ENCODE data around the gene DNAJB8.

The DNAJB8 gene

DNA sequence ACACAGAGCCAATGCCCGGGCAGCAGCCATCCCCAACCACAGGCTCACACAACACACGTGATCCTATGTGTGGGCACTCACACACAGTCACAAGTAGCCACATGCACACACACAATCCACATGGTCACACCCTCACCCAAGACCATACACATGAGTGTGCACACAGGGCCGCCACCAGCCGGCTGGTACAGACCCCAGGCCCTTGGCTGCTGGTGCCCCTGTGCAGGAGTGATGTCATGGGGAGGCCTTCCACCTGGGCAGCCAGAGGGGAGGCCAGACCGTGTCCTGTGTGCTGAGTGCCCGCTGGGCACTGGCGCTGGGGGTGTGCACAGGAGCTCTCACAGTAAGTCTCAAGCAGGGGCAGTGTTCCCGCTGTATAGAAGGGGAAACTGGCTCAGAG, 36.9 kb downstream of the DNAJB8 start:
- ATAC-seq (no peak), DNase-seq (no peak)
- peaks cover 44% of the 10 kb centered on the region for H3K27me3 Mint-ChIP-seq
- peaks cover 10% of the 10 kb centered on the region for H3K4me1 Mint-ChIP-seq
- no peak overlapping the region for H3K27ac Mint-ChIP-seq
- no peak overlapping the region for H3K4me3 Mint-ChIP-seq
- no peaks in the 10 kb centered on the region for H3K9me3 Mint-ChIP-seq
- no peaks in the 10 kb centered on the region for H3K36me3 Mint-ChIP-seq (ENCODE audit: low read depth)

DNA sequence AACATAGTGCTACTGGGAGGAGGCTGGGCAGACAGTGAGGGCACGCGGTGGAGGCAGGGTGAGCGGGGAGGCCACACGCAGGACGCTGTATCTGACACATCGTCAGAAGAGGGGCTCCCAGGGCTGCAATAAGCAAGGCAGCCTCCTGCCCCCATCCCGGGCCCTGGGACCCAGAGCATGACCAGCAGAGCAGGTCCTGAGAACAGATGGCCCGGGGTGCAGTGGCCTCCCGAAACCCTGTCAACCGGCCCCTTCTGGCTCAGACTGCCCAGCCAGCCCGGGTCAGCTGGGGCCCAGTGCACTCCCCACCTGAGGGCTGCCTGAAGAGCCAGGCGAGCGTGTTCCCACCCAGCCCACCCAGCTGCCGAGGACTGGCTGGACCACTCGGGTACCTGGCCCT, 37.4 kb downstream of the DNAJB8 start:
- Mint-ChIP-seq H3K36me3 (ENCODE audit: low read depth) (no peaks in the 10 kb centered on the region), H3K4me1 (peaks cover 10% of the 10 kb centered on the region), H3K9me3 (no peaks in the 10 kb centered on the region), H3K27ac (no peak overlapping the region), H3K27me3 (peaks cover 44% of the 10 kb centered on the region), H3K4me3 (no peak overlapping the region)
- ATAC-seq = no peak
- DNase-seq = no peak

DNA sequence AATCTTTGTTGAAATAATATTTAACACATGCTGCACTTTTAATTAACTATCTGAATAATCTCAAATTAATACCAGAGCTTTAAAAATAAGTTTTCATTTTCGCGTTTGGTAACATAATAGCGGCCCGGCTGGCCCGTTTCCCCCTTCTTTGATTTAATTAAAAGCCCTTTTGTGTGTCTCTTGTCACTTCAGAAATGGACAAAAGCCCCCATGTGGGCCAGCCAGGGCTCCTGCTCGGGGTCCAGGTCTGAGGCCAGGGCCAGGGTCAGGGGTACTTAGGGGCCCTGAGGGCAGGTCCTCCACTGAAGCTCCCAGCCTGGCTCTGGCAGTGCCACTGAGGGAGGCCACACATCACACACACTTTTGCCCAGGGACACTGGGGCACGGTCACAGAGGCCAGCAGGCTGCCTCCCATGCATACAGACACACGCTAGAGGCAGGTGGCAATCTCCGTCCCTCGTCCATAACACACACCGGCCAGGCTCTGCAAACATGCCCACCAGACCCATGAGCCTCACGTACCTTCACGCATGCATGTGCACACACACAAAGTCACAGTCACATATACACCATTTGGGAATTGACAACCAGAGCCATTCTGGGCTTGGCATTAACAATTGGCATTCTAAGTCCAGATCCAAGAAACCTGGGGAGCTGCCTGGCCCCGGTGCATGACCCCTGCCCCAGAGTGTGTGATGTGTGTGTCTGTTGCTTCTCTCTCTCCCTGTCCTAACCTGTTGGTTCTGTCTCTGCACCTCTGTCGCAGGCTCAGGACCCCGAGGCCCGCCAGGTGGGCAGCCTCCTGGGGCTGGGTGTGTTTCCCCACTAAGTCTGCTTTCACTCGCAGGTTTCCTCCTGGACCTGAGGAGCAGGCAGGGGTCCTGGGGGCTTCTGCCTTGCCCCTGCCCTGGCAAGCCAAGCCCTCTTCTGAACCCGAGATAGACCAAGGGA, 38.5 kb downstream of the DNAJB8 start:
- Mint-ChIP-seq H3K9me3 (no peaks in the 10 kb centered on the region), H3K27ac (no peak overlapping the region), H3K36me3 (ENCODE audit: low read depth) (no peaks in the 10 kb centered on the region), H3K4me1 (peaks cover 10% of the 10 kb centered on the region), H3K4me3 (no peak overlapping the region), H3K27me3 (peaks cover 35% of the 10 kb centered on the region)
- no peak for DNase-seq
- ATAC-seq = no peak

DNA sequence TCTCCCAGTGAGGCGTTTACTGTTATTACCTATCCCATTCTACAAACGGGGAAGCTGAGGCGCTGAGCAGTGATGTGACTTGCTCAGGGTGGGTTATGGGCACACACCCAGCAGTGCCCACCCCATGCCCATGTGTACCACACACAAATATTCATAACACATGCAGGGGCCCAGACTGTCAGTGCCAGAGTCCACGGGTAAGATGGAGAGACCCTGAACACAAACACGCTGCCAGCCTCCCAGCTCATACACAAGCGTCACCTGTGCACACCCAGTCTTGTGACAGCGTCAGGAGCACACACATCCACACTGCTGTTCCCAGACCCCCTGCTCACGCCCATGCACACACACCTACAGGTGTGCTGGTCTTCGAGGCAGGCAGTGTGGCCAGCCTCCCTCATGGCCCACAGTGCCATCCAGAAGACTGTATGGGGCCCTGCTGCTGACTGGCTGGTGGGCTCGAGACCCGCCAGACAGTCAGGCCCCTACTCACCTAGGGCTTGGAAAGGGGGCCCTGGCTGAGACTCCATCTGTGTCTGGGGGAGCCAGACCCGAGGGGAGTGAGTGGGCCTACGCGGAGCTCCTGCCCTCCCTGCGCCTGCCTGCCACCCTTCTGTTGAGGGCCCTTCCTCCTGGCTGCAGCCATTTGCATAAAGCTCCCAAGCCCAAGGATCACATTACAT, 39.4 kb downstream of the DNAJB8 start:
- H3K27ac Mint-ChIP-seq = no peak overlapping the region
- no peak for DNase-seq
- H3K36me3 Mint-ChIP-seq (ENCODE audit: low read depth) = no peaks in the 10 kb centered on the region
- no peaks in the 10 kb centered on the region for H3K9me3 Mint-ChIP-seq
- H3K4me3 Mint-ChIP-seq = no peak overlapping the region
- no peak for ATAC-seq
- peaks cover 32% of the 10 kb centered on the region for H3K27me3 Mint-ChIP-seq
- peaks cover 8% of the 10 kb centered on the region for H3K4me1 Mint-ChIP-seq

DNA sequence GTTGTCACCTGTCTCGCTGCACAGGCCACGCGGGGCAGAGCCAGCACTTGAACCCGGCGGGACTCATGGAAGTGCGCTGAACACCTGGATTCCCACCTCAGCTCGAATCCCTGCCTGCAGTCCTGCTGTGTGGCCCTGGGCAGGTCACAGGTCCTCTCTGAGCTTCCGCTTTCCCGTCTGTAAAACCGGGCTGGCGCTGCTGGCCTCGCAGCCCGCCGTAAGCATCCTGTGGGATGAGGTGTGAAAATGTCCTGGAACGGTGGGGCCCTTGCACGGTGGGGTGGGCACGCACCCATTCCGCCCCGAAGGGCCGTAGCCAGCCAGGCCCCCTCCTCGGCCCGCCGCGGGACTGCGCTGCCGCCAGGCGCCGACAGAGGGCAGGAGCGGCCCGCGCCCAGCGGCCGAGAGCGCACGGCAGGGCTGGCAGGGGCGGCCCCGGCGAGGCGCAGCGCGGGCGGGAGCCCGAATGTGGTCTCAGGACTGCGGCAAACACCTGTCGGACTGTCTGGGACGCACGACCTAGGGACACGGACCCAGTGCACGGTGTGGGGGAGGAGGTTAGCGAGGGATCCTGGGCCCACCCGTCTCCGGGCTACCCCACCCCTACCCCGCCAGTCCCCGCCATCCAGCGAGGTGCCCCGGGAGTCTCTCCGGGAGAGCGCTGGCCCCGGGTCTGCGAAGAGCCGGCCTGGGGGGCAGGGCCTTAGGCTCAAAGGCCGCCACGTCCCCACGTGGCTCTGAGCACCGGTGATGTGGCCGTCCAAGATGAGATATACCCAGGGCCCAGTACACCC, 40.4 kb downstream of the DNAJB8 start:
- ATAC-seq (peak; percentile 78), DNase-seq (peak; percentile 72)
- Mint-ChIP-seq H3K27me3 (peaks cover 22% of the 10 kb centered on the region), H3K27ac (no peak overlapping the region), H3K4me3 (no peak overlapping the region), H3K9me3 (no peaks in the 10 kb centered on the region), H3K36me3 (ENCODE audit: low read depth) (no peaks in the 10 kb centered on the region), H3K4me1 (no peaks in the 10 kb centered on the region)

DNA sequence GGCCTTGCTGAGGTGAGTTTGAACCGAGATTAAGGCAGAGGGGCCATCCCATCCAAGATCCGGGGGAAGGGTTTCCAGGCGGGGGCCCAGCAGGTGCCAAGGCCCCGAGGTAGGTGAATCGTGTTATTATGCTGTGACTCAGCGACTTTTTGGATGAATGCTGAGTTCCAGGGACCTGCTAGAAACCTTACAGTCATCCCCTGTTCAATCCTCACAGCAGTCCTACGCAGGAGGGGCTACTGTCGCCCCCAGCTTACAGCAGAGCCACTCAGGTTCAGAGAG, 40.9 kb downstream of the DNAJB8 start:
- no peak for DNase-seq
- H3K4me3 Mint-ChIP-seq = no peak overlapping the region
- no peak overlapping the region for H3K27ac Mint-ChIP-seq
- no peaks in the 10 kb centered on the region for H3K36me3 Mint-ChIP-seq (ENCODE audit: low read depth)
- no peaks in the 10 kb centered on the region for H3K9me3 Mint-ChIP-seq
- H3K4me1 Mint-ChIP-seq = no peaks in the 10 kb centered on the region
- peaks cover 19% of the 10 kb centered on the region for H3K27me3 Mint-ChIP-seq
- ATAC-seq = no peak

DNA sequence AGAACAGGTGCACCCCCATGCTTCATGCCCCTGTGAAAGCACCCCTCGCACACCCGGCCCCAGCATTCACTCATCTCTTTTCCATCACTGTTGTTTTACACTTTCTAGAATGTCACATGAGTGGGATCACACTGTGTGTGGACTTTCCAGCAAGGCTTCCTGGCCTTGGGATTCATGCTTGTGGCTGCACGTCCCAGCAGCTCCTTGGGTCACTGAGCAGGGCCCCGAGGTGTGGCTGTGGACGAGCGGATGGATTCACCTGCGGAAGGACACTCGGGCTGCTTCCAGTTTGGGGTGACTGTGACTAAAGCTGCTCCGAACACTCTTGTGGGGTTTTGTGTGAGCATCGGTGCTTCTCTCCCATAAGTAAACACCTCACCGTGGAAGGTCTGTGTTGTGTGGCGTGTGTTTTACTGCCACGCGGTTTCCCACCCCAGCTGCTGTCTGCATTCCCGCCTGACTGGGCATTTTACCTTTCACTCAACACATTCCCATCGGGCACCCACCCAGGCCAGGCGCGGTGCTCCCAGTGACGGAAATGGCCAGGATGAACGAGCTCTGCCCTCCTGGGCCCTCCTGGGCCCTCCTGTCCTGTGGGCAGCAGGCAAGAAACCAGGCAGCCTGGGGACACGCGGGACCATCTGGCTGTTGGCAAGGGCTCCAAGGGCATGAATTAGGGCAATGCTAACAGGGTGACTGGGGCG, 41.4 kb downstream of the DNAJB8 start:
- no peak for DNase-seq
- Mint-ChIP-seq H3K9me3 (no peaks in the 10 kb centered on the region), H3K36me3 (ENCODE audit: low read depth) (no peaks in the 10 kb centered on the region), H3K4me3 (no peak overlapping the region), H3K4me1 (no peaks in the 10 kb centered on the region), H3K27ac (no peak overlapping the region), H3K27me3 (peaks cover 15% of the 10 kb centered on the region)
- ATAC-seq = no peak

DNA sequence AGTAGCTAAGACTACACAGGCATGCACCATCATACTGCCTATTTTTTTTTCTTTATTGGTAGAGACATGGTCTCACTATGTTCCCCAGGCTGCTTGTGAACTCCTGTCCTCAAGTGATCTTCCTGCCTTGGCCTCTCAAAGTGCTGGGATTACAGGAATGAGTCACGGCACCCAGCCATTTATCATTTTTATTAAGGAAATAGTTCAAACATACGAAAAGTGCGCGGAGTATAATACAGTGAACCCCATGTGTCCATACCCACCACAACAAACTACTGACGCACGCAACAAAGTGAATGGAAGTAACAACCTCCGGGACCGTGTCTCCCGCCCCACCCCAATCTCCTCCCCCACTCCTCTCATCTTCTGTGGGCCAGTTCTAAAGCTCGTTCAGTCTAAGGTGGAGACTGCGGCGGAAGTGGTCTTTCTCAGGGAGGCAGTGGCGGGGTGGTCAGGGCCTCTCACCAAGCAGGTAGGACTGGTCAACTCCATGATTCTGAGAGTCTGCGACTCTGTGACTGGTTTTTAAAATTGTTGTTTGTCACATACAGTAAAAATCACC, 42.1 kb downstream of the DNAJB8 start:
- DNase-seq (no peak), ATAC-seq (no peak)
- Mint-ChIP-seq H3K9me3 (no peaks in the 10 kb centered on the region), H3K4me1 (no peaks in the 10 kb centered on the region), H3K27me3 (peaks cover 11% of the 10 kb centered on the region), H3K27ac (no peak overlapping the region), H3K36me3 (ENCODE audit: low read depth) (no peaks in the 10 kb centered on the region), H3K4me3 (no peak overlapping the region)

DNA sequence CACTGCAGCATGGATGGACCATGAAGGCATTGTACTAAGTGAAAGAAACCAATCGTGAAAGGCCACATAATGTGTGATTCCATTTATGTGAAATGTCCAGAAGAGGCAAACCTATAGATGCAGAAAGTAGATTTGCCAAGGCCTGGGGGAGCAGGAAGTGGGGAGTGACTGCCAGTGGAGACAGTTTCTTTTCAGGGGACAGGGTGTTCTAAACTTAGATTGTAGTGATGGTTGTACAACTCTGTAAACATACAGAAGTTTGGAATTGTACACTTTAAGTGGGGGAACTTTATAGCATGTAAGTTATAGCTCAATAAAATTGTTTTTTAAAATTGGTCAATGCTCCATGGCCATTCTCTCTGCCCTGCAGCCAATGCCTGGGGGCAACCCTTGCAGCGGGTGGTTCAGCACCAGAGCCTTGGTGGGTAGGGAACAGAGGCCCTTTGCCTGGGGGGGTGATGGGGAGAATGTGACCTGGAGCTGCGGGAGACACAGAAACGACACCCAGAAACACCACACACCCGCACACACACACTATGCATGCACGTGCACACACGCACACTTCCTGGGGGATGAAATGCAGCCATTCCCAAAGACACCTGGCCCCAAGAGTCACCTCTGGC, 43.1 kb downstream of the DNAJB8 start:
- no peak overlapping the region for H3K27ac Mint-ChIP-seq
- no peak for ATAC-seq
- no peaks in the 10 kb centered on the region for H3K4me1 Mint-ChIP-seq
- H3K27me3 Mint-ChIP-seq = peaks cover 10% of the 10 kb centered on the region
- DNase-seq = no peak
- H3K36me3 Mint-ChIP-seq (ENCODE audit: low read depth) = no peaks in the 10 kb centered on the region
- no peaks in the 10 kb centered on the region for H3K9me3 Mint-ChIP-seq
- H3K4me3 Mint-ChIP-seq = no peak overlapping the region

DNA sequence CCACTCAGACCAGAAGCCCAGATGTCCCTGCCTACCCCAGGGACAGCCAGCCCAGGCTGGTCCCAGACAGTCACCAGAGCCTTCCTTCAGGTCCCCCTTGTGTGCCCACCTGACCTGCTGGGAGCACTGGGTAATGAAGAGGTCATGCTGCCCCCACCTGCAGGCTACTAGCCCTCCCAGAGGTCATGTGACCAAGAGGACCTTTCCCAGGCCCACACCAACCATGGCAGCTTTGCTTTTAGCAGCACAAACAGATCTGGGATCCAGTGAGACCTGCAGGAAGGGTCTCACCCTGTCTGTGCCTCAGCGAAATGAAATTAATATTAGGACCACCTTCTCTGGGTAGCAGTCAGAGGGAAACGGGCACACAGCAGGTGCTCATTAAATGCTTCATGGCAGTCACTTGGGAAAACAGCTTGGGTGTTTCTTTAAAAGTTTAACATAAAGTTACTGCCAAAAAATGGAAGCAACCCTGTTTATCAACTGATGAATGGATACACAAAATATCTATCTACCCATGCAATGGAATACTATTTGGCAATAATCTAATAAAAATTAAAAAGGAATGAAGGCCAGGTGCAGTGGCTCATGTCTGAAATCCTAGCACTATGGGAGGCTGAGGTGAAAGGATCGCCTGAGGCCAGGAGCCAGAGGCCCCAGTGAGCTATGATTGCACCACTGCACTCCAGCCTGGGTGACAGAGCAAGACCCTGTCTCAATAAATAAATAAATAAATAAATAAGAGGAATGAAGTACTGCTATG, 43.7 kb downstream of the DNAJB8 start:
- no peak overlapping the region for H3K4me3 Mint-ChIP-seq
- peaks cover 7% of the 10 kb centered on the region for H3K27me3 Mint-ChIP-seq
- DNase-seq = no peak
- H3K27ac Mint-ChIP-seq = no peak overlapping the region
- no peaks in the 10 kb centered on the region for H3K4me1 Mint-ChIP-seq
- no peaks in the 10 kb centered on the region for H3K9me3 Mint-ChIP-seq
- no peak for ATAC-seq
- no peaks in the 10 kb centered on the region for H3K36me3 Mint-ChIP-seq (ENCODE audit: low read depth)

DNA sequence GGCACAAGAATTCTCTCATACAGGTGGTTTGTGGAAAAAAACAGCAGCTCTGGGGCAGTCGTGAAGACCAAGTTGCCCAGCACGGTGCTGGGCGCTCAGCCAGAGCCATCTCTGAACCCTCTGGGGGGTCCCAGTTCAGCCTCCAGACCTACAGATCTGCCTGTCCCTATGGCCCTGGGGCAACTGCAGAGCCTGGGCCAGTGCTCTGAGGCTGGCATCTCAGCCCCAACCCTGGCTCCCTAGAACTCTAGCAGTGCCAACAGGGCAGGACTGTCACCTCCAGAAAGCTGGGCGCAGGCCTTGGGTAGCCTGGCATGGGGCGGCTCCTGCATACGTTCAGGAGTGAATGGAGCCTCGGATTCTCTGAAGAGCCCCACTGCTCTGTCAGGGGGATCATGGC, 44.7 kb downstream of the DNAJB8 start:
- no peak overlapping the region for H3K4me3 Mint-ChIP-seq
- peaks cover under 1% of the 10 kb centered on the region for H3K27me3 Mint-ChIP-seq
- no peak for DNase-seq
- no peak for ATAC-seq
- no peak overlapping the region for H3K27ac Mint-ChIP-seq
- H3K36me3 Mint-ChIP-seq (ENCODE audit: low read depth) = no peaks in the 10 kb centered on the region
- H3K9me3 Mint-ChIP-seq = no peaks in the 10 kb centered on the region
- H3K4me1 Mint-ChIP-seq = no peaks in the 10 kb centered on the region

DNA sequence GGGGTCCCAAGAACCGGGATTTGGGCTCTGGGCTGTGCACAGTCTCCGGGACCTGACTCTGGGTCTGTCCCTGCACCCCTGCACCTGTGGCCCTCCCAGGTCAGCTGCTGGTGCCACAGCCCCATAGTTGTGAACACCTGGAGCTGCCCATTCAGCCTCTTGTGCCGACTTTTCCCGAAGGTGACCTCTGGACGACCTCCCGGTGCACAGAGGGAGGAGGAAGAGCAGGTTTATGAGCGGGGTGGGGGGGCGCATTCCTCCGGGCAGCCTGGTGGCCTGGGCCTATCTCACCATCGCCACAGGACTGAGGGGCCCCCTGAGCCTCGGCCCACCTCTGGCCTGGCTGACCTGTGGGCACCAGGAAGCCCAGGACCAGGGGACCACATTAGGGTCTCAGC, 45.3 kb downstream of the DNAJB8 start:
- no peak overlapping the region for H3K4me3 Mint-ChIP-seq
- ATAC-seq (no peak), DNase-seq (no peak)
- no peaks in the 10 kb centered on the region for H3K36me3 Mint-ChIP-seq (ENCODE audit: low read depth)
- no peaks in the 10 kb centered on the region for H3K4me1 Mint-ChIP-seq
- H3K27ac Mint-ChIP-seq = no peak overlapping the region
- no peaks in the 10 kb centered on the region for H3K9me3 Mint-ChIP-seq
- no peaks in the 10 kb centered on the region for H3K27me3 Mint-ChIP-seq

DNA sequence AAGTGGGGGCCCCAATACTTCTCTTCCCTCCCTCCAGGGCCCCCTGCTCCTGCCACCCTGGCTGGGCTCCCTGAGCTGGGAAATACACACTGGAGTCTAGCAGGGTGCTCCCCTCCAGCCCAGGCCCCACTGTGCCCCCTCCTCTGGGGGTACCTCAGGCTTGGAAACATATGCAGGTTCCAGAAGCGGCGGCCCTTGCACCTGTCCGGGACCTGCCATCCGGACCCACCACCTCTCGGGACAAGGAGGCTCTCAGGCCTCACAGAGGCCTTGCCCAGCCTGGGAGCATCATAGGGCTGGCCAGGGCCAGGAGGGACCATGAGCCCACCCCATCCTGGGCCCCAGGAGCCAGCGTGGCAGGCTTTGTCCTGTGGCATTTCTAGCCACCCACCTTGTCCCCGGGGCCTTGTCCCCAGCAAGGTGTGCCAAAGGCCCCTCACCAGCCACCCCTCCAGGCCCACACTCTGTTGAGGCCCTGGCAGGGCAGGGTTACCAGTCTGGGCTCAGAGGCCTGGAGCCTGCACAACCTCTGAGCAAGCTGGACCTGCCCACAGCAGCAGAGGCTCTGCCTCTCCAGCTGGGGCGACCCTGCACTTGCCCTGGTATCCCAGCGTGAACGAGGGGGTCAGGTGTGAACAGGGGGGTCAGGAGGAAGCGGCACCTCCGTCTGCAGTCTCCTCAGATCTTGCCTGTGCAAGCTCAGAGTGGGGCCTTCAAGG, 45.8 kb downstream of the DNAJB8 start:
- Mint-ChIP-seq H3K4me1 (no peaks in the 10 kb centered on the region), H3K36me3 (ENCODE audit: low read depth) (no peaks in the 10 kb centered on the region), H3K9me3 (no peaks in the 10 kb centered on the region), H3K27me3 (no peaks in the 10 kb centered on the region), H3K4me3 (no peak overlapping the region), H3K27ac (no peak overlapping the region)
- ATAC-seq (no peak), DNase-seq (no peak)
